ENCODE data around the gene WEE1.

WEE1 gene

GRCh38 chr11:9613118-9613829 is 39.8 kb downstream of the WEE1 start:
- DNase-seq (ENCODE audit: low read depth, low spot score): peak; percentile 95
- peak; percentile 97 for TF ChIP-seq CTCF (IDR thresholded peaks at IDR 0.05; ENCODE audit: insufficient read depth, low read length, missing control alignments)
- peak overlapping the region; percentile 45 for H3K4me3 ChIP-seq (ENCODE audit: low read depth, low read length)
- ChIA-PET POLR2A (interaction anchor here (1.0 to 1.7 kb wide), 5 partner anchors 40 to 693 kb away, joined by 3 to 9 read pairs (median 4); partner anchors contain the start of genes SWAP70, WEE1 and ZNF143), CTCF (interaction anchor here (0.7 to 3.7 kb wide), 44 partner anchors 8 to 751 kb away, joined by 3 to 49 read pairs (median 4); partner anchors contain the start of genes SWAP70, WEE1 and ZNF143)

- peak overlapping the region; percentile 45 for H3K4me3 ChIP-seq (ENCODE audit: low read depth, low read length)
- DNase-seq (ENCODE audit: low read depth, low spot score): peak; percentile 54
- CTCF ChIA-PET: interaction anchor here (0.6 to 3.7 kb wide), 41 partner anchors 7 to 750 kb away, joined by 3 to 49 read pairs (median 4); partner anchors contain the start of genes SWAP70, WEE1 and ZNF143
- POLR2A ChIA-PET: interaction anchor here (1.1 to 1.7 kb wide), 4 partner anchors 41 to 692 kb away, joined by 3 to 9 read pairs (median 5); partner anchors contain the start of genes SWAP70, WEE1 and ZNF143
- TF ChIP-seq CTCF (IDR thresholded peaks at IDR 0.05; ENCODE audit: insufficient read depth, low read length, missing control alignments): peak; percentile 96
Observed at GRCh38 chr11:9613830-9614762, 40.6 kb downstream of the WEE1 start.

GRCh38 chr11:9615031-9615451 is 41.6 kb downstream of the WEE1 start:
- POLR2A ChIA-PET: no interaction called here
- CTCF ChIA-PET: interaction anchor here (1.0 kb wide), 1 partner anchor 132 kb away, joined by 3 read pairs; no protein-coding TSS in a partner anchor
- no peak for DNase-seq (ENCODE audit: low read depth, low spot score)
- no peak overlapping the region; the same call in 1 of the 2 replicates for H3K4me3 ChIP-seq (ENCODE audit: low read depth, low read length)
- TF ChIP-seq CTCF (IDR thresholded peaks at IDR 0.05; ENCODE audit: insufficient read depth, low read length, missing control alignments): no peak

- no peak for DNase-seq (ENCODE audit: low read depth, low spot score)
- ChIA-PET POLR2A (no interaction called here), CTCF (interaction anchor here (1.0 kb wide), 1 partner anchor 131 kb away, joined by 3 read pairs; no protein-coding TSS in a partner anchor)
- no peak for TF ChIP-seq CTCF (IDR thresholded peaks at IDR 0.05; ENCODE audit: insufficient read depth, low read length, missing control alignments)
- no peak overlapping the region for H3K4me3 ChIP-seq (ENCODE audit: low read depth, low read length)
Observed at GRCh38 chr11:9616042-9616675, 42.7 kb downstream of the WEE1 start.

GRCh38 chr11:9616858-9617257 is 43.4 kb downstream of the WEE1 start:
- H3K4me3 ChIP-seq (ENCODE audit: low read depth, low read length): no peak overlapping the region
- TF ChIP-seq CTCF (IDR thresholded peaks at IDR 0.05; ENCODE audit: insufficient read depth, low read length, missing control alignments): no peak
- POLR2A ChIA-PET: no interaction called here

More at GRCh38 chr11:9616858-9617257, 43.4 kb downstream of the WEE1 start:
- CTCF ChIA-PET: no interaction called here
- DNase-seq (ENCODE audit: low read depth, low spot score): no peak

Measured in AG04449 (cell line).